HG02840 (cell line): ENCODE results near the gene TLK2.
"Not testable (repeated sequence)": the region's sequence is repeated elsewhere in the genome, so short reads cannot be mapped to it uniquely, and the experiment has no call there.

Experiments used
- ATAC-seq: cut with Tn5 transposase; IDR thresholded peaks from one replicate; pipeline ENCODE4 v1.9.1; 2021; ENCODE audit warnings: mild to moderate bottlenecking, moderate library complexity, moderate number of reproducible peaks; ENCODE audit not compliant: unreplicated experiment, low FRiP score

The TLK2 gene

GRCh38 chr17:62596662-62597061, 118.0 kb downstream of the TLK2 start:
- no peak for ATAC-seq

DNA sequence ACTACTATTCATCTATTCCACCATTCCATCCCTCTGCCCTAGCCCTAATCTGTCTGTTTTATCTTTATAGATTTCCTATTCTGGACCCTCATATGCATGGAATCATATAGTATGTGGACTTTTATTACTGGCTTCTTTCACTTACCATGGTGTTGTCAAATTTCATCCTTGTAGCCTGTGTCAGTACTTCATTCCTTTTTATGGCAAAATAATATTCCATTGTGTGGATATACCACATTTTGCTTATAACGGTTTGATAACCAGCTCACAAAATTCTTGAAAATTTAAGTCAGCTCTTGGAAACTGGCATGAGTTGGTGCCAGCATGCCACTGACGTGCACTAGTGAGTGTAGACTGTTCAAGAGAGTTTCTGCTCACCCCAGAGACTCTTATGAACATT, 118.5 kb downstream of the TLK2 start:
- ATAC-seq, result no peak

- ATAC-seq, result no peak
Observed at GRCh38 chr17:62597920-62598319, 119.3 kb downstream of the TLK2 start.

GRCh38 chr17:62599964-62600657, 121.5 kb downstream of the TLK2 start:
- no peak for ATAC-seq

DNA sequence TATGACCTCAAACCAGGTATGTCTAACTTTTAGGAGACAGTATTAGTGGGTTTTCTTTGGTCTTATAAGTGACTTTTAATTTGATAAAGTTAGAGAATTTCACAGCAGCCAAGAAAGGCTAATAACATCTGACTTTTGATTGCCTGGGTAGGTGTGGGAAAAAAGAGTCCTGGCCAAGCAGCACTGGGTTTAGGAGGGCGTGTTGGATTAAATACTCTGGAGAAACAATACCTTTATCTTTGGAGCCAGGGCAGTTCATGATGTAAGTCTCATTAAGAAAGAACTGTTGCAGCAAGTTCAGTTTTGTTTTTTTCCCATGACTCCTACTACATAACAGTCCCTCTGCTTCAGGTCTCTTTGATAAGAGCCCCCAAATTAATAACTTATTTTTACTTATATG, 122.2 kb downstream of the TLK2 start:
- no peak for ATAC-seq

GRCh38 chr17:62601471-62601870, 122.8 kb downstream of the TLK2 start:
- ATAC-seq, result no peak

DNA sequence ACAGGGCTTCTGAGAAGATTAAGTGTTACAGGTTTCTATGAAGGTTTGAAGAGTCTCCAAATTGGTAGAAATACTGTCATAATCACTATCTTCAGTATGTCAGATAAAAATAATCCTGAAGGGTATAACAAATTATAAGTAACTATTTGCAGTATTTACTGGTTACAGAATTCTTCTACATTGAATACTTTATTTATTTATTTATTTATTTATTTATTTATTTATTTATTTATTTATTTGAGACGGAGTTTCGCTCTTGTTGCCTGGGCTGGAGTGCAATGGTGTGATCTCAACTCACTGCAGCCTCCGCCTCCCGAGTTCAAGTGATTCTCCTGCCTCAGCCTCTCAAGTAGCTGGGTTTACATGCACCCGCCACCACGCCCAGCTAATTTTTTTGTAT, 125.2 kb downstream of the TLK2 start:
- ATAC-seq, result not testable (repeated sequence)

DNA sequence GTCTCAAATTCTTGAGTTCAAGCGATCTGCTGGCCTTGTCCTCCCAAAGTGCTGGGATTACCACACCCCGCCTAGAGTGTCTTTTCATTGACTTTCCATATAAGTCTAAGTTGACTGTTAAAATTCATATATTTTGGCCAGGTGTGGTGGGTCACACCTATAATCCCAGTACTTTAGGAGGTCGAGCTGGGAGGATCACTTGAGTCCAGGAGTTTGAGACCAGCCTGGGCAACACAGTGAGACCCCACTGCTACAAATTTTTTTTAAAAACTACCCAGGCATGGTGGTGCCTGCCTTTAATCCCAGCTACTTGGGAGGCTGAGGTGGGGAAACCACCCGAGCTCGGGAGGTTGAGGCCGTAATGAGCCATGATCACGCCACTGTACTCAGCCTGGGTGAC, 127.0 kb downstream of the TLK2 start:
- ATAC-seq, result no peak

DNA sequence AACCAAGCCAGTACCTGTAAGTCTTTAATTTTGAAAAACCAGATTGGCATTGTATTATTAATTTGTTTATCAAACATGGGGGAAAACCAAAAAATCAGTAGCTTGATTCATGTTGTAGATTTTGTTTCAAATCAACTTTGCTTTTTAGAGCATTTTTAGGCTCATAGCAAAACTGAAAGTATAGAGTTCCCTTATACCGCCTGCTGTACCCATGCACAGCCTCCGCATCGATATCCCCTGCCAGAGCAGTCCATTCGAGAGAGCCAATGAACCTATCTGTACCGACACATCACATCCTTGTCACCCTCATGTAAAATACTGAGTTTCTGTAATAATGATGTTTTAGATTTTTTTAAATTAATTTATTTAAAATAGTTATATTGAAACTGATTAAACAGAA, 132.7 kb downstream of the TLK2 start:
- ATAC-seq, result no peak

- ATAC-seq, result no peak
Observed at GRCh38 chr17:62611728-62612127, 133.1 kb downstream of the TLK2 start.

GRCh38 chr17:62612289-62612688, 133.7 kb downstream of the TLK2 start:
- not testable (repeated sequence) for ATAC-seq

DNA sequence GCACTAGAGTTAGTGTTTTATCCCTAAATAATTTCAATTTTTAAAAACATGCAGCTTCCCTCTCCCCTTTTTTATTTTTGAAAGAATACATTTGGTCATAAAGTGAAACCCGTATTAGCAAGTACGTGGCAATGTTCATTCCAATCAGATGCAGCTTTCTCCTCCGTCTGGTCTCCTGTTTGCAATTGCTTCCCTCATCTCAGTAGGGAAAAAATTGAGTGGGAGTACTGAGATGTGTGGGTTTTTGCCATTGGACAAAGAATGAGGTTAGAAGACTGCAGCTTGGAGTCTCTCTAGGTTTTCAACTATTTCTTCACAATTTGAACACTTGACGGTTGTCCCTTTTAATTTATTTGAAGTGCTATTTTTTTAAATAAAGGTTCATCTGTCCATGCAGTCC, 134.5 kb downstream of the TLK2 start:
- ATAC-seq, result not testable (repeated sequence)

DNA sequence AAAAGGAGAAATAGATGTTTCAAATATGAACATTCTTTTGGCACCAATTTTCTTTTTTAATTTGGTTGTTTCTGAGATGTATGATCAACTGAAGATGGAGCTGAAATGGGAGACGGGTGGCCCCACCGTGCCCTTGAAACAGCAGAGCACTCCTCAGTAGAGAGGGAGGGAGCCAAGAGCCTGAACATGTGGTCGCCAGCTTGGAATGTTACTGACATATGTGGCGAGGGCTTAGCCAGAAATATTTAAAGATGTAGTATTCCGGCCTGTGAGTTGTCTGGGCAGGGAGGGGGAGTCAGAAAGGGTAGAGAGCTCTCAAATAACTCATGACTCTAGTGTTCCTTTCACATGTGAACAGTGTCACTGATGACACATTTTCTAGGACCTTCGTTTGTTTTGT, 135.5 kb downstream of the TLK2 start:
- ATAC-seq, result no peak

- no peak for ATAC-seq
Observed at GRCh38 chr17:62615503-62615902, 136.9 kb downstream of the TLK2 start.

- ATAC-seq, result no peak
Observed at GRCh38 chr17:62616993-62617893, 138.6 kb downstream of the TLK2 start.

GRCh38 chr17:62617894-62618472, 139.4 kb downstream of the TLK2 start:
- no peak for ATAC-seq

GRCh38 chr17:62618647-62619416, 140.2 kb downstream of the TLK2 start:
- no peak for ATAC-seq

DNA sequence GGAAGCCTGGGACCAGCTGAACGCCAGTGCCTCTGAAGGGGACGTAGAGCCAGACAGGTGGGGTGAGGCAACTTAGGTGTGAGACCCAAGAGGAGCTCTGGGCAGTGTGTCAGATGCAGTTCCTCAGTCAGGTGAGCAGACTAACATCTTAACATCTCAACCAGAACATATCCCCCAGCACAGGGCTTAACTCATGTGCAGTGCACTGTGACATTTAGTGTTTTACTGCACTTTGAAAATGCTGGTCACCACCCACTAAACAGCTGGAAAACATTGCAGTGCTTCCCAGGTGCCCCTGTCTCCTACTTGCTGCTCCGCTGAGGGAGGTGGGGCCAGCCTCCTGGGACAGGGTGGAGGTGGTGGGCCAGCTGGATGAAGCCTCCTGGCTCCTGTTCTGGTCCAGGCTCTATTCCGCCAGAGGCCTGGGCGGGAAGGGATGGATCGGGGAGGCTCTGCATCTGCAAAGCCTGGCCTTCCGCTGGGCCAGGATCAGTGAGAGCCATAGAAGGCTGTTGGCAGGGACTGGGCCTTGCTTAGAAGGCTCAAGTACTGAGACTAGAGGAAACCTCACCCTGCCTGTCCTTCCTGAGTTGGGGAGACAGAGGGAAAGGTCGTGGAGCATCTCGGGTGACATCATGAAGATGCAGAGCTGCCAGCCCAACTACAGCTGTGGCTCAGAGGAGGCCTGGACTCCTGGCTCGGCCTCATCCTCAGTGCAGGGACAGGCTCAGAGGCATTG, 141.0 kb downstream of the TLK2 start:
- ATAC-seq, result no peak

DNA sequence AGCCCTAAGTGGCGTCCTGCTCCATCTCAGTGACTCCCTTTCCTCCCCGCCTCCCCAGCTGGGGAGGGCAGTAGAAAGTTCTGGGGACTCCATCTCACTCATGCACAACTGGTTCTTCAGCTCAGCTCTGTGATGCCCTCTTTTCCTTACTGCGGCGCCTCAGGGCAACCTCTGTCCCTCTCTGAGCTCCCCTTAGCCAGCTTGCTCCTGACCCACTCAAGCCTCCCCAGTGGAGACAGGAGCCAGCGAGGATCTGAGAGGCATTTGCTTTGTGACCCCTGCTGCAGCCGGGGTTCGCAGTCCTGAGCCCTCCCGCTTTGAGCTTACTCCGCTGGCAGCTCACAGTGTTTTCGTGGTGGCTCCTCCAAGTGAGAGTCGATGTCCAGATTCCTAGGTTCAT, 142.6 kb downstream of the TLK2 start:
- ATAC-seq, result no peak
